Psoas muscle (tissue), 8 donors: ENCODE data around the gene MUC5B. TPM values are rescaled to one million over a fixed set of nuclear protein-coding genes. Genes with fewer than 3 reads are reported as not detected.

Experiments used
- ATAC-seq, 4 donors: fragments of 200-7000 bp; cut with Tn5 transposase; one replicate each; pipeline ENCODE4 v1.9.1; 2020; ENCODE audit warnings: moderate library complexity in 3 of 4, mild to moderate bottlenecking in 2 of 4
- DNase-seq, 2 donors: peaks; one replicate each; pipeline ENCODE4 v3.0.0-alpha.2; 2020
- H3K27ac ChIP-seq: fragments of 200-600 bp; one replicate; pipeline ENCODE4 v1.8.0; 2022
- H3K27me3 ChIP-seq, 3 donors: fragments of 200-600 bp in 1 of 3; one replicate each; pipeline versions ENCODE4 v1.6.1 to v1.8.0; 2013 to 2022; ENCODE audit warnings: low read length in 2 of 3, mild to moderate bottlenecking in 2 of 3, moderate library complexity in 1 of 3; ENCODE audit not compliant: insufficient read depth in 3 of 3
- H3K36me3 ChIP-seq, 2 donors: fragments of 200-600 bp in 1 of 2; one replicate each; pipeline versions ENCODE4 v1.6.1 to v1.8.0; 2013 to 2022; ENCODE audit warnings: low read depth in 1 of 2, mild to moderate bottlenecking in 1 of 2, moderate library complexity in 1 of 2; ENCODE audit not compliant: insufficient read depth in 1 of 2
- H3K4me1 ChIP-seq: fragments of 200-600 bp; one replicate; pipeline ENCODE4 v1.8.0; 2022
- H3K4me3 ChIP-seq: fragments of 200-600 bp; one replicate; pipeline ENCODE4 v1.8.0; 2022; ENCODE audit warnings: mild to moderate bottlenecking
- H3K9me3 ChIP-seq: fragments of 200-600 bp; one replicate; pipeline ENCODE4 v1.8.0; 2022
- WGBS, 3 donors: extraction: QIAGEN DNeasy Blood & Tissue Kit; methylation state at CpG; one replicate each; pipeline versions ENCODE4 v1.1.6 to v1.1.7; 2013; 5-methylcytosine and 5-hydroxymethylcytosine counted together
- intact Hi-C, 2 donors: fragments of 100-400 bp; cut with DNase I; formaldehyde crosslinking; loops; one replicate each; pipeline versions ENCODE4 v1.11.0 to v1.14.2; 2022
- polyA plus RNA-seq, 3 donors: library from polyadenylated mRNA; stranded (reverse); fragments of 200-250 nt; gene quantifications; one replicate each; pipeline ENCODE4 v1.2.3, GENCODE V29; 2013
- total RNA-seq, 4 donors: library from RNA; stranded (reverse); fragmentation: NEBNext Ultra II Directional in 2 of 4; extraction: Animal tissue kit (Norgen Biotek cat#: 25700) in 2 of 4; gene quantifications; one replicate each; pipeline versions ENCODE4 v1.2.1 to v1.2.4, GENCODE V29; 2021 to 2023
- TF ChIP-seq, protein P1 (sequence below): fragments of 200-600 bp; IDR thresholded peaks from one replicate; pipeline ENCODE4 v1.8.0; 2022; ENCODE audit warnings: antibody characterized with exemption
- donor health status: healthy with polysubstance abuse.
- donor health status: DM: no; HTN: no; CAD: no; lungs with moderate emphysema.
- donor health status: Bipolar disorder and iron deficiency.
- donor health status: healthy.
- donor health status: DM: yes; HTN: yes; CAD: no.
- donor health status: DM: no; HTN: no; CAD: no.
- donor health status: DM: no; HTN: no; CAD: no.
- donor health status: DM: yes; HTN: yes; CAD: no.

MUC5B gene
- total and polyA plus RNA-seq, 7 donors, result under 0.01 to 0.41 (median 0.11) TPM; not detected in 3

DNA sequence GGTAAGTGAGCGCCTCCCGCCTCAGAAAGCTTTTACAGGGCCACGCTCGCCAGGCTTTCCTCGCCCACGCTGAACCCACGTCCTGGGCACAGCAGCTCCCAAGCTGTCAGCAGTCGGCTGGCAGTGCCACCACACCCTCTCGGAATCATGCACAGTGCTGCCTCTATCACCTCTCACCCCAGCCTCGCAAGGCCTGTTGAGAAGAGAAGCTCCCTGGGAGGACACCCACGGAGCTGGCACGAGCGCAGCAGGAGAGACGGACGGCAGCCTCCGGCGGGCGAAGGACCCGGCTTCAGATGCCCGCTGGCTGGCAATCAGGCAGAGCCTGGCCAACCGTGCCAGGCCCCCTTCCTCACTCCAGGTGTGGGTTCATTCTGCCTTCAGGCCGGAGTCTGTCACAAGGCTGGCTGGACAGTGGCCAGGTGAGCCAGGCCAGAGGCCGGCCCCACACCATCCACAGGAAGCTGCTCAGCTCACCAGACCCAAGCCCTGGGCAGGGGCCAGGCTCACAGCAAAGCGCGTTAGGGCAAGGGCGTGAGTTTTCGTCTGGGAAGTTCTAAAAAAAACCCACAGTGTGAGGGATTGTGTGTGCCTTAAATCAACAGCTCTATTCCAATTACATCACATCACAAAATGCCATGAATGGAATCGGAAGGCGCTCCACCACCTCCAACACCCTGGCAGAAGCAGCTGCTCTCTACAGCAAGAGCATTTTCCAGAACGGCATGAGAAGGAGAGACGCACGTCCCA, 53.4 kb downstream of the MUC5B start:
- TF ChIP-seq, protein P1, sequence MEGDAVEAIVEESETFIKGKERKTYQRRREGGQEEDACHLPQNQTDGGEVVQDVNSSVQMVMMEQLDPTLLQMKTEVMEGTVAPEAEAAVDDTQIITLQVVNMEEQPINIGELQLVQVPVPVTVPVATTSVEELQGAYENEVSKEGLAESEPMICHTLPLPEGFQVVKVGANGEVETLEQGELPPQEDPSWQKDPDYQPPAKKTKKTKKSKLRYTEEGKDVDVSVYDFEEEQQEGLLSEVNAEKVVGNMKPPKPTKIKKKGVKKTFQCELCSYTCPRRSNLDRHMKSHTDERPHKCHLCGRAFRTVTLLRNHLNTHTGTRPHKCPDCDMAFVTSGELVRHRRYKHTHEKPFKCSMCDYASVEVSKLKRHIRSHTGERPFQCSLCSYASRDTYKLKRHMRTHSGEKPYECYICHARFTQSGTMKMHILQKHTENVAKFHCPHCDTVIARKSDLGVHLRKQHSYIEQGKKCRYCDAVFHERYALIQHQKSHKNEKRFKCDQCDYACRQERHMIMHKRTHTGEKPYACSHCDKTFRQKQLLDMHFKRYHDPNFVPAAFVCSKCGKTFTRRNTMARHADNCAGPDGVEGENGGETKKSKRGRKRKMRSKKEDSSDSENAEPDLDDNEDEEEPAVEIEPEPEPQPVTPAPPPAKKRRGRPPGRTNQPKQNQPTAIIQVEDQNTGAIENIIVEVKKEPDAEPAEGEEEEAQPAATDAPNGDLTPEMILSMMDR, result no peak
- DNase-seq (peak in 1 of 2 donors; percentile 53), ATAC-seq (peak in 2 of 4 donors; percentile 22 to 51)
- H3K9me3 ChIP-seq, result no peaks in the 10 kb centered on the region
- intact Hi-C loops, result loop anchor here in 1 of 2 donors (10.0 kb wide), 1 partner anchor 229 kb away; no protein-coding TSS in a partner anchor
- peaks cover 0 to 73% of the 10 kb centered on the region in 2 donors for H3K36me3 ChIP-seq
- no peaks in the 10 kb centered on the region for H3K27me3 ChIP-seq
- 79 to 82% (median 81%) methylated on average over 29 to 32 of the region's 32 CpGs for WGBS, 3 donors
- no peak overlapping the region for H3K27ac ChIP-seq
- H3K4me1 ChIP-seq, result no peaks in the 10 kb centered on the region
- no peak overlapping the region for H3K4me3 ChIP-seq

DNA sequence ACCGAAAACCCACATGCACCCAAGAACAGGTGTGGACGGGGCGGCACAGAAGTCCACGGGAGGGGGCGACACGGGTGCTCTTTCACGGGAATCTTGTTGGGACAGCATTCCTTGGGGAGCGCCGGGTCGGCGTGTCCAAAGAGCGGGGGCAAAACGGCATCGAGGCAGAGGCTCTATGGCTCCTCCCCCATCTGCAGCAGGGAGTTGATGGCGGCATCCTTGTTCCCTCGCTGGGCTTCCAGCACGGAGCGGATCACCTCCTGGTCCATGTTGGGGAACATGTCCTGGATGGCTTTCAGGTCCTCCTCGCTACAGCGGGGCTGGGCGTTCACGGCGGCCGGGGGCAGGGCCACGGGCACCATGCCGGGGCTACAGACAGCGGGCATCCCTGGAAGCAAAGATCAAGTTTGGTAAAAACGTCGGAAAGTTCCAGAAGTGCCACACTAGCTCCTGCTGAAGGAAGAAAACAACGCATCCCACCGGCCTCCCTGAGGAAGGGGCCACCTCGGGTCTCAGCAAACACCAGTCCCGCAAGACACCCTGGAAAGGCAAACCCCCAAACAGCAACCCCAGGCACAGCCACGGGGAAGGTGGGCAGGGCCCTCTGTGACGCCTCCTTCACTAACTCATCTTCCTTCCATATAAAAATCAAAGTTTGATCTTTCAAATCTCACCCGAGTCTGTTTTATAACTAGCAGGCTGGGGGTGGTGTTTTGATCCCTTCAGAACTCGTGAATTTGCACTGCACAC, 54.2 kb downstream of the MUC5B start:
- intact Hi-C loops, result loop anchor here in 1 of 2 donors (10.0 kb wide), 1 partner anchor 228 kb away; no protein-coding TSS in a partner anchor
- DNase-seq (peak in 1 of 2 donors; percentile 40), ATAC-seq (no peak)
- no peaks in the 10 kb centered on the region for H3K9me3 ChIP-seq
- H3K4me3 ChIP-seq, result no peak overlapping the region
- H3K4me1 ChIP-seq, result no peaks in the 10 kb centered on the region
- no peak overlapping the region for H3K27ac ChIP-seq
- peaks cover 0 to 79% of the 10 kb centered on the region in 2 donors for H3K36me3 ChIP-seq
- 88 to 91% (median 89%) methylated on average over 37 of the region's 37 CpGs for whole genome bisulfite sequencing, 3 donors
- no peaks in the 10 kb centered on the region for H3K27me3 ChIP-seq
- TF ChIP-seq, protein P1, result no peak

DNA sequence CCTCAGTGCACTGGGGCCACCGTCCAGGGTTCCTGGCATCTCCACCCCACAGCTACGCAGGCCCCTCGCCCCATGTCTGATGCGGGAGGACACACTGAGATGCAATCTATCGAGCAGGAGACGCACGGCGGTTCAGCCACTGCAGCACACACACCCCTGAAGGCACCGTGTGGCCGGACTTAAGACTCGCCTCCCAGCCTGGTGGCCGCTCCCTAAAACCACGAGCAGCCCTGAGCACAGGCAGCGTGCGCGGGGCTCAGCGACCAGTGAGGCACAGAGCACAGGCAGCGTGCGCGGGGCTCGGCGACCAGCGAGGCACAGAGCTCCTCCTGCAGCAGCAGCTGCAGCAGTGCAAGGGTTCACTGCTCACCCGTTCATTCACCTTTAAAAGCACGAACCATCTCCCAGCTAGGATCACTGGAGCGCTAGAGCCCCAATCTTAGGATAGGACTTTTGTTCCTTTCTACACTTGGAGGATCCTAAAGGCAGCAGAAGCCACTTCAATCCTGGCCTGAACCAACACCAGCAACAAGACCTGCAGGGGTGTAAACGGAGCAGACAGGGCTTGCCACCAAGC, 55.2 kb downstream of the MUC5B start:
- no peak for ATAC-seq
- Histone ChIP-seq H3K27ac (no peak overlapping the region), H3K4me3 (no peak overlapping the region), H3K36me3 (peaks cover 0 to 80% of the 10 kb centered on the region in 2 donors), H3K27me3 (no peaks in the 10 kb centered on the region), H3K4me1 (no peaks in the 10 kb centered on the region), H3K9me3 (no peaks in the 10 kb centered on the region)
- WGBS, 3 donors, result 92 to 94% (median 93%) methylated on average over 27 of the region's 27 CpGs
- TF ChIP-seq, protein P1, result no peak
- intact Hi-C loops, result loop anchor here in 1 of 2 donors (10.0 kb wide), 1 partner anchor 227 kb away; no protein-coding TSS in a partner anchor
- DNase-seq, result peak in 1 of 2 donors; percentile 37

DNA sequence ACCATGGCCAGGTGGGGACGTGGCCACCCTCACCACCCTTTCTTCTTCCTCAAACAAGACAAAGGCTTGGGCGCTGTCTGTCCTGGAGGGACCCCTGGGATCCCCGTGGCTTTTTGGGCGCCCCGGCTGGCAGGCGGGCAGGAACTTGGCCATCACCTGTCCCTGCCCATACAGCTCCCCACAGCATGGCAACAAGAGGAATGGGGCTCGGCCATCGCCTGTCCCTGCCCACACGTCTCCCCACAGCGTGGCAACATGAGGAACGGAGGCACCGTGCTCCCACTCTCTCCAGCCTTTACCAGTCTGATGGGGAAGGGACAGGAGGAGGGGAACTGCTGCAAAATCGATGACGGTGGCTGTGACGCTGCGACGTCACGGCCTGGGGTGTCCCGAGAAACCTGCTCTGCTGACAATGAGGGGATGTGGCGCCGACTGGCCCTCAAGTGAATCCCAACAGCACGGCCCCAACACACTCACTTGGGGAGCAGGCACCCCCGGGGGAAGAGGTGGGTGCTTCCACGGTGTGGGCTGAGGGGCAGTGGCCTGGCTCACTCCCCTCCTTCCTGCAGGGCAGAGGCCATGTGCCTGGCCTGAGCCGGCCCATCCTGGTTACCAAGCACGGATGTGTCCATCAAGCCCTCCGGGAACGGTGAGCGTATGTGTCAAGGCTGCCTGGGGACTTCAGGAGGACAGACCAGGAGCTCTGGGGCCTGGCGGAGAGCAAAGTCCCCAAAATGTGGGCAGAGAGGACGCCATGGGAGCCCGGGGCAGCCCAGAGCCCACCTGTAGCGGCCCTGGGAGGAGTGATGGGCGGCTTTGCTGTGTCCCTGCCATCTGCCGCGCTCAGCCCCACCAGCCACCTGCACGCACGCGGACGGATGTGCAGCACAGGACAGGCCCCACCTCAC, 56.2 kb downstream of the MUC5B start:
- Histone ChIP-seq H3K36me3 (peaks cover 0 to 87% of the 10 kb centered on the region in 2 donors), H3K4me1 (no peaks in the 10 kb centered on the region), H3K27me3 (no peaks in the 10 kb centered on the region), H3K9me3 (no peaks in the 10 kb centered on the region), H3K27ac (no peak overlapping the region), H3K4me3 (no peak overlapping the region)
- intact Hi-C loops, result loop anchor here in 1 of 2 donors (10.0 kb wide), 1 partner anchor 226 kb away; no protein-coding TSS in a partner anchor
- TF ChIP-seq, protein P1, result no peak
- DNase-seq, result peak in 1 of 2 donors; percentile 47
- ATAC-seq, result no peak
- WGBS, 3 donors, result 93 to 95% (median 95%) methylated on average over 40 of the region's 40 CpGs
